WTC11 (cell line): ENCODE measurements around the gene CNTFR. TPM values are rescaled to one million over a fixed set of nuclear protein-coding genes. Genes with fewer than 3 reads are reported as not detected.

ENCODE experiments used
- ATAC-seq: fragments of 200-7000 bp; cut with Tn5 transposase; 2 replicates; pipeline ENCODE4 v1.10.0; 2021; ENCODE audit warnings: mild to moderate bottlenecking, moderate library complexity
- CTCF ChIA-PET: fragments of 300-600 bp; sonication (Branson Sonifier 250); formaldehyde crosslinking; loops from one replicate; lab custom pipeline; 2021; ENCODE audit warnings: antibody characterized with exemption; lab: Charles Lee
- POLR2A ChIA-PET: fragments of 350-600 bp; sonication (Branson Sonifier 250); formaldehyde crosslinking; loops from one replicate; lab custom pipeline; 2021; ENCODE audit warnings: antibody characterized with exemption; lab: Charles Lee
- DNase-seq: peaks from one replicate; pipeline ENCODE4 v3.0.0; 2021; ENCODE audit warnings: low spot score
- H3K27ac Mint-ChIP-seq: 2 replicates; pipeline ENCODE4 v1.8.0; 2021; ENCODE audit warnings: mixed read lengths
- H3K27me3 Mint-ChIP-seq: 2 replicates; pipeline ENCODE4 v1.8.0; 2021; ENCODE audit warnings: low read depth, mild to moderate bottlenecking, moderate library complexity, mixed read lengths
- H3K36me3 Mint-ChIP-seq: 2 replicates; pipeline ENCODE4 v1.8.0; 2021; ENCODE audit warnings: mixed read lengths
- H3K4me1 Mint-ChIP-seq: 2 replicates; pipeline ENCODE4 v1.8.0; 2022; ENCODE audit warnings: mixed read lengths
- H3K4me3 Mint-ChIP-seq: 2 replicates; pipeline ENCODE4 v1.8.0; 2021; ENCODE audit warnings: mild to moderate bottlenecking, moderate library complexity, mixed read lengths
- H3K9me3 Mint-ChIP-seq: 2 replicates; pipeline ENCODE4 v1.8.0; 2021; ENCODE audit warnings: mixed read lengths
- ATF2 ChIP-seq: sonication (generic); formaldehyde crosslinking; IDR thresholded peaks from 2 replicates; pipeline ENCODE4 v1.8.1; 2022; ENCODE audit warnings: low read depth, missing genetic modification reagents, borderline replicate concordance
- ERG ChIP-seq: fragments of 250-450 bp; sonication (Bioruptor Pico); IDR thresholded peaks from 2 replicates; pipeline ENCODE4 v1.8.0; 2021; ENCODE audit warnings: mild to moderate bottlenecking
- KAT7 ChIP-seq: sonication (generic); formaldehyde crosslinking; IDR thresholded peaks from 2 replicates; pipeline ENCODE4 v1.8.1; 2023; ENCODE audit warnings: missing genetic modification reagents, mild to moderate bottlenecking, borderline replicate concordance
- PREB ChIP-seq: sonication (generic); formaldehyde crosslinking; IDR thresholded peaks from 2 replicates; pipeline ENCODE4 v1.8.1; 2022; ENCODE audit warnings: mild to moderate bottlenecking, missing genetic modification reagents, moderate library complexity, borderline replicate concordance
- SP1 ChIP-seq: sonication (generic); formaldehyde crosslinking; conservative IDR thresholded peaks from 2 replicates; pipeline ENCODE4 v1.8.1; 2022; ENCODE audit warnings: missing genetic modification reagents
- TEAD1 ChIP-seq: sonication (generic); formaldehyde crosslinking; IDR thresholded peaks from 2 replicates; pipeline ENCODE4 v1.8.0; 2022; ENCODE audit warnings: mild to moderate bottlenecking, missing genetic modification reagents
- ZBTB43 ChIP-seq: sonication (generic); formaldehyde crosslinking; IDR thresholded peaks from 2 replicates; pipeline ENCODE4 v1.8.1; 2023; ENCODE audit warnings: mild to moderate bottlenecking, missing genetic modification reagents
- ZNF512 ChIP-seq: sonication (generic); formaldehyde crosslinking; IDR thresholded peaks from 2 replicates; pipeline ENCODE4 v1.8.1; 2022; ENCODE audit warnings: missing genetic modification reagents, borderline replicate concordance
- total RNA-seq: library from RNA; stranded (reverse); gene quantifications from 3 replicates; pipeline ENCODE4 v1.2.3, GENCODE V29; 2021

The CNTFR gene
- total RNA-seq, 1 experiment from 2014 or later = 18.0 TPM

GRCh38 chr9:34579104-34579807 is 10.3 kb downstream of the CNTFR start (continued):
- no peak for TF ChIP-seq ATF2 (CRISPR knock-in tag)
- TF ChIP-seq ZNF512 (CRISPR knock-in tag) = no peak
- TF ChIP-seq, all 79 proteins: peak for 0

- H3K27ac Mint-ChIP-seq = no peak overlapping the region
Measured at GRCh38 chr9:34578241-34579103, 11.1 kb downstream of the CNTFR start.

GRCh38 chr9:34577400-34578240 is 11.9 kb downstream of the CNTFR start:
- Mint-ChIP-seq H3K36me3 (no peaks in the 10 kb centered on the region), H3K27ac (no peak overlapping the region), H3K27me3 (peaks cover 68% of the 10 kb centered on the region), H3K4me1 (peaks cover 48% of the 10 kb centered on the region), H3K4me3 (peak overlapping the region; percentile 77), H3K9me3 (no peaks in the 10 kb centered on the region)
- ATAC-seq = peak; percentile 27
- DNase-seq = peak; percentile 59
- ChIA-PET POLR2A (interaction anchor here (1.0 to 1.6 kb wide), 2 partner anchors 14 to 98 kb away, joined by 3 to 6 read pairs; no protein-coding TSS in a partner anchor), CTCF (interaction anchor here (0.7 to 7.4 kb wide), 13 partner anchors 11 to 198 kb away, joined by 3 to 109 read pairs (median 6); partner anchors contain the start of genes CNTFR, GALT and SIGMAR1)
- TF ChIP-seq ZBTB43 (CRISPR knock-in tag) (0 out of 2 replicates have a peak, but pooled peaks have one; percentile 14), SP1 (CRISPR knock-in tag) (0 out of 2 replicates have a peak, but pooled peaks have one; percentile 28), PREB (CRISPR knock-in tag) (no peak)

More at GRCh38 chr9:34578241-34579103, 11.1 kb downstream of the CNTFR start:
- POLR2A ChIA-PET = interaction anchor here (1.0 to 1.6 kb wide), 2 partner anchors 13 to 97 kb away, joined by 3 to 6 read pairs; no protein-coding TSS in a partner anchor
- Mint-ChIP-seq H3K4me3 (peak overlapping the region; percentile 67), H3K36me3 (no peaks in the 10 kb centered on the region), H3K27me3 (peaks cover 73% of the 10 kb centered on the region), H3K4me1 (peaks cover 48% of the 10 kb centered on the region)
- peak; percentile 25 for ATAC-seq
- DNase-seq = peak; percentile 56
- no peak for TF ChIP-seq ERG
- TF ChIP-seq ZBTB43 (CRISPR knock-in tag) = 0 out of 2 replicates have a peak, but pooled peaks have one; percentile 37
- 0 out of 2 replicates have a peak, but pooled peaks have one; percentile 27 for TF ChIP-seq TEAD1 (CRISPR knock-in tag)
- no peak for TF ChIP-seq KAT7 (CRISPR knock-in tag)
- TF ChIP-seq, all 79 proteins: peak for 2
- no peaks in the 10 kb centered on the region for H3K9me3 Mint-ChIP-seq
- CTCF ChIA-PET = interaction anchor here (0.6 to 7.4 kb wide), 13 partner anchors 10 to 219 kb away, joined by 3 to 109 read pairs (median 6); partner anchors contain the start of genes CNTFR, GALT and SIGMAR1
